HG02970 (cell line): ENCODE data around the gene PRADC1.

Experiments
- ATAC-seq: cut with Tn5 transposase; IDR thresholded peaks from one replicate; pipeline ENCODE4 v1.9.1; 2021; ENCODE audit warnings: mild to moderate bottlenecking, moderate library complexity, moderate number of reproducible peaks; ENCODE audit not compliant: unreplicated experiment, low FRiP score

PRADC1 gene

DNA sequence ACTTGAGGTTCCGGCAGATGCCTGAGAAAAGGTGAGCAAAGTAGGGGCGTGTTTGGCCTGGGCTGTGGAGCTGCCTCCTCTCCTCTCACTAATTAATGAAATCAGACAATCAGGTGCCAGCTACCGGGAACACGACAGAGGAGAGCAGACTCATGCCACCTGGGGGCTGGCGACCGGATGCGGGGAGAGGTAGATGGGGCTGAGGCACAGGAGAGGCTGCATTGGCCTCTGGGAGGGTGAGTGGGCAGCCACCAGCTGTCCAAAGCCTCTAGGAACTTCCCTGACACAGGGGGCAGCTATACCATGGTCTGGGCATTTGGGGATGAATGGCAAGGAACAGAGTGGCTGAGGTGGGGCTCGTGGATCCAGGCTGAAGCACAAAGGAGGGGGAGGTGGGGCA lies 26.2 kb upstream of the PRADC1 start:
- ATAC-seq: no peak

- ATAC-seq: no peak
These were observed 25.8 kb upstream of the PRADC1 start for GRCh38 chr2:73258913-73259215.

DNA sequence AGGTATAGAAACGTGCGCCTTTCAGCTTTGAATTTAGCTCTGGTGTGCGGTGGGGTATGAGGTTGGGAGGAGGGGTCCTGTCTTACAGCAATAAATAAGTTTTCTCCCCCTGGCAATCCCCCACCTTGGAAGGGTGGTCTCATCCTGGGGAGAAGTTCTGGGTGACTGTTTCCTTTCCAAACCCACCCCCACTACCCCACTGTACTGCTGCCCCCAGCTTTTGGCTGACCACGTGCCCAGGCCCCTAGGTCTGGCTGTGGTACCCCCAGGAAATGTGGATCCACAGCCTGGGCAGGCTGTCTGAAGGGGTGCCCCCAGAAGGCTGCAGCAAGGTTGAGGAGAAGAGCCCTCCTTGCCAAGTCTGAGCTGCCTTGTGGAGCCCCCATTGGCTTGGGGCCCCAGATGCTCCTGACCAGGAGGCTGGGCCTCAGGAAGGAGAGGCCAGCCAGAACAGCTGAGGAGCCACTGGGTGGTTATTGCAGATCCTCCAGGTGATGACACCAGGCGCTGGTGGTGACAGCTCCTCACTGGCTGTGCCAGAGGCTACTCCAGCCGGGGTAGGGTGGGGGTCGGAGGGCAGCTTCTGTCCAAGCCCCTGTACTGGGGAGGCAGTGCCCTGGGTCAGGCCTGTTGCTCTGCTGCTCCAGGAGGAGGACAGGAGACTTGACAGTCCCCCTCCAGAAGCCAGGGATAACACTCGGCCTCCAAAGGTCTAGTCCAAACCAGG lies 25.3 kb upstream of the PRADC1 start:
- ATAC-seq: no peak

- ATAC-seq: no peak
These were observed 24.5 kb upstream of the PRADC1 start for GRCh38 chr2:73257425-73258125.

DNA sequence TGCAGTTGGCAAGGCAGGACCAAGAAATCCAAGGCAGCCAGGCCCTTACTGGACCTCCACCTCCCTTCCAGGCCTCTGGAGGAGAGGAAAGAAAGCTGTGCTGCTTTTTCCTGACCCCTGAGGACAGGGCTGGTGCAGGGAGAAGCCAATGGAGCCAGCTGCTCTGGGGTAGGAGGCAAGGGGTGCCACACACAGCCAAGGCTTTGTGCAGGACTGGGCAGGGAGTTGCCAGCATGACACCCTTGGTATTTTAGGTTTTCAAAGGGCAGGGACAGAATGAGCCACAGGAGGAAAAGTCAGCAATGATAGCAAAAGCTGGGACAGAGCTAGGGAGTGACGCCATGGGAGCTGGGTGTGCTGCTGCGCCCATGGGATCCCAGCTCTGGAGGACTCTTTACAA lies 24.0 kb upstream of the PRADC1 start:
- ATAC-seq: no peak

- ATAC-seq: no peak
These were observed 23.5 kb upstream of the PRADC1 start for GRCh38 chr2:73256618-73256922.

DNA sequence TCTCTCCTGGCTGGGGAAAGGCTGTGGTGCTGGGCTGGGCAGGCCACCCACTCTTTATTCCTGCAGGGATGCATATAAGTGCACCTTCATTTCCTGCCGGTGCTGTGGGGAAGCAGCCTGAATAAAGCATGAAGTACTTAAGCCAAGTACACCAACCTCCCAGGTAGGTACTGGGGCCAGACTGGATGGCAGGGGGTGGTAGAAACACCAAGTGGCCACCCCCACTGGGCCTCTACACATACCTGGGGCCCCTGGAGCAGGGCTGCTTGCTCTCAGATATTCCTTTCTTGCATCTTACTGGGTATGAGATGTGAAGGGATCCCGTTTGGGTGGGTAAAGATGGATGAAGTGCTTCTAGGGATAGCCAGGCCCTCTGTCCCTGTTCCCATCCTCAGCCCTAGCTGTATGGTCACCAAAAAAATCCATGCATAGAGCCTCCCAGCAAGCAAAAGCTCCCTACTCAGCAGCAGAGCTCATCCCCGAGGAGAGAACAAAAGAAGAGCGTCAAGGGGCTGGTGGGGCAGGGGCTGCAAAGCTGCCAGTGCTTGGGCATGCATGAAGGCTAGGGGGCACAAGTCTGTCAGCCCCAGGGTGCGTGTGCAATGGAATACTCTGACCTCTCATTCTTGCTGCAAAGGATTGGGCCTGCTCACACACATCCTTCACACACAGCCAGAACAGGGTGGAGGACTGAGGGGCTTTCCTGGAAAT lies 23.0 kb upstream of the PRADC1 start:
- ATAC-seq: no peak

- ATAC-seq: no peak
These were observed 22.1 kb upstream of the PRADC1 start for GRCh38 chr2:73255007-73255644.

- no peak for ATAC-seq
These were observed 21.4 kb upstream of the PRADC1 start for GRCh38 chr2:73254343-73255006.

- no peak for ATAC-seq
These were observed 20.9 kb upstream of the PRADC1 start for GRCh38 chr2:73253901-73254300.

DNA sequence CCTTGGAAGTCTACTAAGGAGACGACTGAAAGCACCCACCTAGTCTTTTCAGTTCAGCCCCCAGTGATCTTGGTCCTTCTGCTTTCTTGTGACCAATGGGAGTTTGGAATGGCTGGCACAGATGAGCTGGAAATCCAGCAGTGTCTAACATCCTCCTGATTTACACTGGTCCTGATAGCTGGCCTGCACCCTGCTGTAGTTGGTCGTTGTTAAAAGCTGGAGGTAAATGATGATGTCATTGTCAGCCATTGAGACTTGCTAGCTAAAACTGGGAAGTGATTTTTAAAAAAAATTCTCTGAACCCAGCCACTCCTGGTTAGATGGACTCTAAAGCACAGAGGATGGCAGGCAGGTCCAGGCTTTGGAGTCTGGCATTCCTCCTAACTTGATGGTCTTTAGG lies 20.4 kb upstream of the PRADC1 start:
- ATAC-seq: no peak

DNA sequence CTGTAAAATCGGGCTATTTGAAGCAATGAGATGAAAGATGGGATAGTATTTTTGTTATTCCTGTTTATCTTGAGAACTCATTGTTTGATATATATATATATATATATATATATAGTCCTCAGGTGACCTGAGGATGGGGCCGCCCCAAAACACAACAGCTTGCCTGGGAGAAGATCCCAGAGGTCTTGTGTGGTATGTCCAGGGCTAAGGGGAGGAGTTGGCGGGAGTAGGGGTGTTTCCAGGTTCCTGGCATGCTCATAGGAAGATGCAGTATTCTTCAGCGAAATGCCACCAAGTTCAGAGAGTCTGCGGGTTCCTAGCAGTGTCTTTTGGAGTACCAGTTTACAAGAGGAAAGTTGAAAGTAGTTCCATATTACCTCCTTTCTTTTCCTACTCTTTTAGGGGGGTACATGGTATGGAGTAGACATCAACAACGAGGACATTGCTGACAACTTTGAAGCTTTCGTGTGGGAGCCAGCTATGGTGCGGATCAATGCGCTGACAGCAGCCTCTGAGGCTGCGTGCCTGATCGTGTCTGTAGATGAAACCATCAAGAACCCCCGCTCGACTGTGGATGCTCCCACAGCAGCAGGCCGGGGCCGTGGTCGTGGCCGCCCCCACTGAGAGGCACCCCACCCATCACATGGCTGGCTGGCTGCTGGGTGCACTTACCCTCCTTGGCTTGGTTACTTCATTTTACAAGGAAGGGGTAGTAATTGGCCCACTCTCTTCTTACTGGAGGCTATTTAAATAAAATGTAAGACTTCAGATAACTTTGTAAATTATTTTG lies 19.4 kb upstream of the PRADC1 start:
- no peak for ATAC-seq

DNA sequence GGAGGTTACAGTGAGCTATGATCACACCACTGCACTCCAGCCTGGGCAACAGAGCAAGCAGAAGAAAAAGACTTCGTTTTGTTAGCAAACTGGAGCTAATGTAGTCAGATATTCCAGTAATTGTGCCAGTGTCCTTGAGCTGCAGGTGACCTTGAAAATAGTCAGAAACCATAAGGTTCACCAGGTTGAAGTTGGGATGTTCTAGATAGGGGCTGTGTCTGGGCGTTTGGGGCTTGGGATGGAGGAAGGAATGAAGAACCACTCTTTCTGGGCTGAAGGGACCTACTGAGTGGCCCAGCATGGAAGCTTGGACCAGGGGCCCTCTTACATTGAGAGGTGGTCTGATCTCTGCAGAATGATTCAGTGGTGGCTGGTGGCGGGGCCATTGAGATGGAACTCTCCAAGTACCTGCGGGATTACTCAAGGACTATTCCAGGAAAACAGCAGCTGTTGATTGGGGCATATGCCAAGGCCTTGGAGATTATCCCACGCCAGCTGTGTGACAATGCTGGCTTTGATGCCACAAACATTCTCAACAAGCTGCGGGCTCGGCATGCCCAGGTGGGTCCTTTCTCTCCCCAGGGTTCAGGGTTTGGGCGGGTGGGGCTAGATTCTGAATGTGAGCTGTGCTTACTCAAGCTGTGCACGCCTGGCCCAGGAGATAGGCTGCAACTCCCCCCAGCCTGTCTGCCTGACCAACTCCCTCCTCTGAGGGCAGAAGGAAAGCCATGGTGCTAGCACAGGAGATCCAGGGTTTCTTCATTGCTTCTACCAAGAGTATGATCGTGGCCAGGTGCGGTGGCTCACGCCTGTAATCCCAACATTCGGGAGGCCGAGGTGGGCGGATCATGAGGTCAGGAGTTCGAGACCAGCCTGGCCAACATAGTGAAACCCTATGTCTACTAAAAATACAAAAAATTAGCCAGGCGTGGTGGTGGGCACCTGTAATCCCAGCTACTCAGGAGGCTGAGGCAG lies 18.1 kb upstream of the PRADC1 start:
- ATAC-seq: no peak

- ATAC-seq: no peak
These were observed 16.6 kb upstream of the PRADC1 start for GRCh38 chr2:73249636-73250035.

DNA sequence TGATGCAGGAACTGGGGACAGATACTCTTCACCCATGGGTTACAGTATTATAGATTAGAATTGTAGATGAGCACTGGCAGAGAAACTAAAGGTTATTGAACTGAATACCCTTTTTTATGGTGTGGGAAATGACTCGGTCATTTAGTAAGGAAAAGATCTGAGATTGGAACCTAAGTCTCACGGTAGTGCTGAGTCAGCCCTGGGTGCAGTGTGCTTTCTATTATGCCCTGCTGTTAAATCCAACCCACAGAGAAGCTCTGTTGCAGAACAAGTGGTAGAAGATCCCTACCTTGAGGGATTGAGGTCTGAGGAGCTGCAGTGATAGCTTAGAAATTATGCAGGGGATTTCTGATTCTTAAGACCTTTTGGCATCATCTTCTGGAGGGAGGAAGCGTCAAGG lies 13.8 kb upstream of the PRADC1 start:
- no peak for ATAC-seq

- no peak for ATAC-seq
These were observed 11.5 kb upstream of the PRADC1 start for GRCh38 chr2:73244580-73244979.

DNA sequence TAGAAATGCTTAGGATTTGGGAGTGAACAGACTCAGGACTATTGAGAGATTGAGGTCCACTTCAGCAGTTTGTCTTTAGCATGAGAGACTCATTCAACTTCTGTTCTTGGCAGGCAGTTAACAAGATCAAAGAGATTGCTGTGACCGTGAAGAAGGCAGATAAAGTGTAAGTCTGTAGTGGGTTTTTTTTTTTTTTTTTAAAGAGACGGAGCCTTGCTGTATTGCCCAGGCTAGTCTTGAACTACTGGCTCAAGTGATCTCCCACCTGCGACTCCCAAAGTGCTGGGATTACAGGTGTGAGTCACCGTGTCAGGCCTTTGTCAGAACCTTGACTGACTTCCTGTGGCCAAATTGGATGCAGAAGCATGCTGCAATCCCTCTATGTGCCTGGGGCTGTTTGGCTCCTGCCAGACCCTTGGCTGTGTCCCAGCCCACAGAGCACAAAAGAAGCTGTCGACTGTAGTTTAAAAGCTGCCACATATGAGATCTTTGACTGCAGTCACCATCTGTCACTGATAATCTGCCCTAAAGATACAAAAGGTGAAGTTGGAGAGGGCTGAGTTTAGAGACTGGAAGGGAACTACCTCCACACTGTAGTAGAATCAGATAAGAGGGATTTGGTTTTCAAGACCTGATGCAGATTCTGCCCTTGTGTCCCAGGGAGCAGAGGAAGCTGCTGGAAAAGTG lies 11.0 kb upstream of the PRADC1 start:
- ATAC-seq: no peak

- no peak for ATAC-seq
These were observed 6.7 kb upstream of the PRADC1 start for GRCh38 chr2:73239776-73240175.
